Measurements from ENCODE around the gene IL6R. TPM values are rescaled to one million over a fixed set of nuclear protein-coding genes. Genes with fewer than 3 reads are reported as not detected.
A peak's percentile ranks its signal among the peaks of the same experiment; 100 is the strongest.

IL6R gene
- total RNA-seq, 1 donor from 2014 or later: 2.2 TPM

DNA sequence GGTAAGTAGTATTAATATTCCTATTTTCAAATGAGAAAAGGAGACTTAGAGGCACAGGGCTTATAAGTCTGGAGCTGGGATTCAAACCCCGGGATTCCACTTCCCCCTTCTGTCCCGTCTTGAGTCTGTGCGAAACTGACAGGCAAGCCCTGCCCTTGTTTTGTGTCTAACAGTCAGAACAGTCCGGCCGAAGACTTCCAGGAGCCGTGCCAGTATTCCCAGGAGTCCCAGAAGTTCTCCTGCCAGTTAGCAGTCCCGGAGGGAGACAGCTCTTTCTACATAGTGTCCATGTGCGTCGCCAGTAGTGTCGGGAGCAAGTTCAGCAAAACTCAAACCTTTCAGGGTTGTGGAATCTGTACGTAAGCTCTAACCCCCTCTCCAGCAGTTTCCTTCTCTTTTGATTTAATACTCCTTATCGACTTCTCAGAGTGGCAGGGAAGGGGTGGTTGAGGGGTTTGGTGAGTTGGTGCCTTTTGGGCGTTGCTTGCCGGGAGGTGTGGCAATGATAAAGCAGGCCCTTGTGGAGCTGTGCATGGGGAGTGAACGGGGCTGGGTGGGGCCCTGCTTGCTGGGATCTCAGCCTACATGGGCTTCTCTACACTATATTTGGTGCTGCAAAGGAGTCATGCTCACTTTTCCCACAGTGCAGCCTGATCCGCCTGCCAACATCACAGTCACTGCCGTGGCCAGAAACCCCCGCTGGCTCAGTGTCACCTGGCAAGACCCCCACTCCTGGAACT is 29.4 kb downstream of the IL6R start:
- H3K27ac ChIP-seq (ENCODE audit: low read depth, low read length): no peak overlapping the region
- no peak overlapping the region for H3K4me3 ChIP-seq (ENCODE audit: insufficient read depth, low read depth, low read length)
- peak overlapping the region; percentile 30 for H3K4me2 ChIP-seq (ENCODE audit: low read length)
- Mint-ChIP-seq H3K4me3 (ENCODE audit: unreplicated experiment) (no peak overlapping the region), H3K27ac (ENCODE audit: unreplicated experiment) (no peak overlapping the region), H3K9me3 (ENCODE audit: unreplicated experiment) (no peaks in the 10 kb centered on the region), H3K36me3 (ENCODE audit: low read depth, unreplicated experiment) (peaks cover 3% of the 10 kb centered on the region), H3K4me1 (ENCODE audit: low read depth, unreplicated experiment) (peaks cover 12% of the 10 kb centered on the region), H3K27me3 (ENCODE audit: low read depth, unreplicated experiment) (peaks cover 3% of the 10 kb centered on the region)
- peaks cover 13% of the 10 kb centered on the region for H3K27me3 ChIP-seq (ENCODE audit: insufficient read depth, low read length)
- no peaks in the 10 kb centered on the region for H3K9me3 ChIP-seq (ENCODE audit: insufficient read depth, low read depth, low read length)
- H4K20me1 ChIP-seq (ENCODE audit: insufficient read depth, low read length): no peaks in the 10 kb centered on the region
- peaks cover 26% of the 10 kb centered on the region for H3K4me1 ChIP-seq (ENCODE audit: insufficient read depth, low read length)
- H2AFZ ChIP-seq (ENCODE audit: low read depth, low read length): no peak overlapping the region
- DNase-seq (ENCODE audit: low read depth) (peak; percentile 16), FAIRE-seq (no peak)
- H3K9ac ChIP-seq (ENCODE audit: low read length): no peak overlapping the region
- TF ChIP-seq, protein P1, sequence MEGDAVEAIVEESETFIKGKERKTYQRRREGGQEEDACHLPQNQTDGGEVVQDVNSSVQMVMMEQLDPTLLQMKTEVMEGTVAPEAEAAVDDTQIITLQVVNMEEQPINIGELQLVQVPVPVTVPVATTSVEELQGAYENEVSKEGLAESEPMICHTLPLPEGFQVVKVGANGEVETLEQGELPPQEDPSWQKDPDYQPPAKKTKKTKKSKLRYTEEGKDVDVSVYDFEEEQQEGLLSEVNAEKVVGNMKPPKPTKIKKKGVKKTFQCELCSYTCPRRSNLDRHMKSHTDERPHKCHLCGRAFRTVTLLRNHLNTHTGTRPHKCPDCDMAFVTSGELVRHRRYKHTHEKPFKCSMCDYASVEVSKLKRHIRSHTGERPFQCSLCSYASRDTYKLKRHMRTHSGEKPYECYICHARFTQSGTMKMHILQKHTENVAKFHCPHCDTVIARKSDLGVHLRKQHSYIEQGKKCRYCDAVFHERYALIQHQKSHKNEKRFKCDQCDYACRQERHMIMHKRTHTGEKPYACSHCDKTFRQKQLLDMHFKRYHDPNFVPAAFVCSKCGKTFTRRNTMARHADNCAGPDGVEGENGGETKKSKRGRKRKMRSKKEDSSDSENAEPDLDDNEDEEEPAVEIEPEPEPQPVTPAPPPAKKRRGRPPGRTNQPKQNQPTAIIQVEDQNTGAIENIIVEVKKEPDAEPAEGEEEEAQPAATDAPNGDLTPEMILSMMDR (IDR thresholded peaks at IDR 0.05; ENCODE audit: insufficient read depth, low read depth, low read length): no peak
- TF ChIP-seq EZH2 (IDR thresholded peaks at IDR 0.05; ENCODE audit: insufficient read depth, low read length): no peak
- H3K79me2 ChIP-seq (ENCODE audit: insufficient read depth, low read length): no peaks in the 10 kb centered on the region
- no peaks in the 10 kb centered on the region for H3K36me3 ChIP-seq (ENCODE audit: insufficient read depth, low read length)

DNA sequence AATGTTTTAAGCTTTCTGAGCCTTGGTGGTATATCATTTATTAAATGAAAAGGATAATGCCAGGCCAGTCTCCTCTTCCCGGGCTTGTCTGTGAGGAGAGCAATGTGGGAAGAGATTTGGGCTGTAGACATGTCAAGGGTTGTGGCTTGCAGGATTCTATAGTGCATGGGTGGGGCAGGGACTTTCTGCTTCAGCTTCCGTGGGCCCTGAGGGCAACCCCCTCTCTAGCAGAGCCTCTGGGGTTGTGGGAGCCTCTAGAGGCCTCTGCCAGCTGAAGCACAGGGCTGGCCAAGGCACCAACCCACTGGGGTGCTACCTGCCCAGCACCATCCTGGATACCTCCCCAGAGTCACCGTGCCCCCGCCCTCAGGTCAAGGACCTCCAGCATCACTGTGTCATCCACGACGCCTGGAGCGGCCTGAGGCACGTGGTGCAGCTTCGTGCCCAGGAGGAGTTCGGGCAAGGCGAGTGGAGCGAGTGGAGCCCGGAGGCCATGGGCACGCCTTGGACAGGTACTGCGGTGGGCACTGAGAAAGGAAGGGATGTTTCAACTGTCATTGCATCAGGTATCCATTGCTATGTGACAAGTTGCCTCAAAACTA is 30.6 kb downstream of the IL6R start:
- Mint-ChIP-seq H3K27me3 (ENCODE audit: low read depth, unreplicated experiment) (peaks cover 3% of the 10 kb centered on the region), H3K4me1 (ENCODE audit: low read depth, unreplicated experiment) (peaks cover 12% of the 10 kb centered on the region), H3K9me3 (ENCODE audit: unreplicated experiment) (no peaks in the 10 kb centered on the region), H3K36me3 (ENCODE audit: low read depth, unreplicated experiment) (peaks cover 3% of the 10 kb centered on the region), H3K4me3 (ENCODE audit: unreplicated experiment) (no peak overlapping the region), H3K27ac (ENCODE audit: unreplicated experiment) (no peak overlapping the region)
- H3K27ac ChIP-seq (ENCODE audit: low read depth, low read length): no peak overlapping the region
- no peak overlapping the region for H3K4me3 ChIP-seq (ENCODE audit: insufficient read depth, low read depth, low read length)
- H3K9me3 ChIP-seq (ENCODE audit: insufficient read depth, low read depth, low read length): no peaks in the 10 kb centered on the region
- TF ChIP-seq EZH2 (IDR thresholded peaks at IDR 0.05; ENCODE audit: insufficient read depth, low read length): no peak
- H3K4me1 ChIP-seq (ENCODE audit: insufficient read depth, low read length): peaks cover 23% of the 10 kb centered on the region
- DNase-seq (ENCODE audit: low read depth) (no peak), FAIRE-seq (no peak)
- peaks cover 10% of the 10 kb centered on the region for H3K27me3 ChIP-seq (ENCODE audit: insufficient read depth, low read length)
- H3K79me2 ChIP-seq (ENCODE audit: insufficient read depth, low read length): no peaks in the 10 kb centered on the region
- no peak overlapping the region for H3K4me2 ChIP-seq (ENCODE audit: low read length)
- H4K20me1 ChIP-seq (ENCODE audit: insufficient read depth, low read length): no peaks in the 10 kb centered on the region
- H3K36me3 ChIP-seq (ENCODE audit: insufficient read depth, low read length): no peaks in the 10 kb centered on the region
- H2AFZ ChIP-seq (ENCODE audit: low read depth, low read length): no peak overlapping the region
- H3K9ac ChIP-seq (ENCODE audit: low read length): no peak overlapping the region

DNA sequence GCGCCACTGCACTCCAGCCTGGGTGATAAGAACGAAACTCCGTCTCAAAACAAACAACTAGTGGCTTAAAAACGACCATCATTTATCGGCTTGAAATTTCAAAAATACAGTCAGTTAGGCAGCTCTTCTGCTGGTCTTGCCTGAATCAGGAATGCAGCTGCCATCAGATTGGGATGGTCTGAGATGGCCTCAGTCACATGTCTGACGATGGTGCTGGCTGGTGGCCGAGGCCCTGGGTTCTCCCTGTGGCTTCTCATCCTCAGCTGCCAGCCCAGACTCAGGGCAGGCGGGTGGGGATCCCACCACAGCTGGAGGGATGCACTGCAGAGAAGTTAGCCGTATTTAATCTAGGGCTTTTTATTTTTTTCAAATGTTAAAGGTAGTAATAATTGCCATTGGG is 31.3 kb downstream of the IL6R start:
- Histone ChIP-seq H3K4me1 (ENCODE audit: insufficient read depth, low read length) (peaks cover 15% of the 10 kb centered on the region), H3K79me2 (ENCODE audit: insufficient read depth, low read length) (no peaks in the 10 kb centered on the region), H3K9ac (ENCODE audit: low read length) (no peak overlapping the region), H3K4me3 (ENCODE audit: insufficient read depth, low read depth, low read length) (no peak overlapping the region), H2AFZ (ENCODE audit: low read depth, low read length) (no peak overlapping the region), H3K9me3 (ENCODE audit: insufficient read depth, low read depth, low read length) (no peaks in the 10 kb centered on the region), H3K27ac (ENCODE audit: low read depth, low read length) (no peak overlapping the region), H3K27me3 (ENCODE audit: insufficient read depth, low read length) (peaks cover 12% of the 10 kb centered on the region), H3K4me2 (ENCODE audit: low read length) (no peak overlapping the region), H4K20me1 (ENCODE audit: insufficient read depth, low read length) (no peaks in the 10 kb centered on the region), H3K36me3 (ENCODE audit: insufficient read depth, low read length) (no peaks in the 10 kb centered on the region)
- FAIRE-seq: no peak
- Mint-ChIP-seq H3K4me1 (ENCODE audit: low read depth, unreplicated experiment) (peaks cover 14% of the 10 kb centered on the region), H3K27me3 (ENCODE audit: low read depth, unreplicated experiment) (peaks cover 6% of the 10 kb centered on the region), H3K9me3 (ENCODE audit: unreplicated experiment) (no peaks in the 10 kb centered on the region), H3K36me3 (ENCODE audit: low read depth, unreplicated experiment) (peaks cover 3% of the 10 kb centered on the region), H3K27ac (ENCODE audit: unreplicated experiment) (no peak overlapping the region), H3K4me3 (ENCODE audit: unreplicated experiment) (no peak overlapping the region)
- TF ChIP-seq EZH2 (IDR thresholded peaks at IDR 0.05; ENCODE audit: insufficient read depth, low read length): no peak
- TF ChIP-seq, protein P1 (IDR thresholded peaks at IDR 0.05; ENCODE audit: insufficient read depth, low read depth, low read length): no peak
- no peak for DNase-seq (ENCODE audit: low read depth)

All from astrocyte (in vitro differentiated cells and primary cell).